Erythroblast (primary cell): Measurements from ENCODE around the gene NOD1.

Experiments used
- GATA1 ChIP-seq: IDR thresholded peaks from 2 replicates; pipeline ENCODE4 v1.6.1; 2011; ENCODE audit warnings: low read depth, mild to moderate bottlenecking, control low read depth, low read length, moderate library complexity
- POLR2A ChIP-seq: IDR thresholded peaks from 2 replicates; pipeline ENCODE4 v1.6.1; 2011; ENCODE audit warnings: mild to moderate bottlenecking, low read length

DNA sequence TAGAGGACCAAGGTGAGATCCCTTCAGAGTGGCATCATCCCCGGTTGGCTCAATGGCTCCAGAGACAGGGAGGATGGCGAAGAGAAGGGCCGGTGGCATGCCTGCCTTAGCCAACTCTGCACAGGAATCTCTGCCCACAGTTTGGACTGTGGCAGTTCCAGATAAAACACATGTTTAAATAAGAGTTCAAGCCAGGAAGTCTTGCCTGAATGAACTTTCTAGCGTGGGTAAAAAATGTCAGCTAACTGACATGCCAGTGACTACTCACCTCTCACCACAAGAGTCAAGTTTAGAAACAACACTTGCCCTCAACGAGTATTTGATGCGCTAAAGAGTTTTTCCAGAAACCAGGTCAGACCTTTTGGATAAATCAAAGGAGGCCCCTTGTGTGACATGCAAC is 3.0 kb downstream of the NOD1 start:
- TF ChIP-seq POLR2A (no peak), GATA1 (no peak)
